ENCODE results near the gene EAF1.

Gene EAF1

DNA sequence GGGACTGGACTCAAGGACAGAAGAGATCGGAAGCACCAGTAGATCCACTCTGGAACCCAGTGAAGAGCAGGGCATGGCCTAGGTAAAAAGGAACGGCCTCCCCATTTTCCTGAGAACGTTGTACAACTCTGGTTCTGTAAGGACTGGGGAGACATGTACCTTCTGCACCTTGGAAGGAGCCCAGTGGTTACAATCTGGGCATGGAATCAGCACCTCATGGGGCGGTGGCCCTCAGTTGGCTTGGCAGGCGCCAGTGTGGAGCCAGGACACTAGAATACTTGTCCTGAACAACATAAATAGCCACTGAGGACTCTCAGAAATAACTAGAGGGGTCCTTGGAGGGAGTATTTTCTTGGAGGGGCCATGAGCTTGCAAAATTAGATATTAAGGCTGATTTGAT, 25.6 kb downstream of the EAF1 start (continued):
- TF ChIP-seq, protein P1, sequence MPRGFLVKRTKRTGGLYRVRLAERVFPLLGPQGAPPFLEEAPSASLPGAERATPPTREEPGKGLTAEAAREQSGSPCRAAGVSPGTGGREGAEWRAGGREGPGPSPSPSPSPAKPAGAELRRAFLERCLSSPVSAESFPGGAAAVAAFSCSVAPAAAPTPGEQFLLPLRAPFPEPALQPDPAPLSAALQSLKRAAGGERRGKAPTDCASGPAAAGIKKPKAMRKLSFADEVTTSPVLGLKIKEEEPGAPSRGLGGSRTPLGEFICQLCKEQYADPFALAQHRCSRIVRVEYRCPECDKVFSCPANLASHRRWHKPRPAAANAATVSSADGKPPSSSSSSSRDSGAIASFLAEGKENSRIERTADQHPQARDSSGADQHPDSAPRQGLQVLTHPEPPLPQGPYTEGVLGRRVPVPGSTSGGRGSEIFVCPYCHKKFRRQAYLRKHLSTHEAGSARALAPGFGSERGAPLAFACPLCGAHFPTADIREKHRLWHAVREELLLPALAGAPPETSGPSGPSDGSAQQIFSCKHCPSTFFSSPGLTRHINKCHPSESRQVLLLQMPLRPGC (tag by site-specific recombination; IDR thresholded peaks at IDR 0.05) = no peak
- TF ChIP-seq ZBTB7A (tag by site-specific recombination; IDR thresholded peaks at IDR 0.05; ENCODE audit: low read depth) = no peak
- no peak for TF ChIP-seq ZSCAN23 (tag by site-specific recombination; IDR thresholded peaks at IDR 0.05)
- TF ChIP-seq ZFP41 (tag by site-specific recombination; IDR thresholded peaks at IDR 0.05; ENCODE audit: borderline replicate concordance) = no peak
- TF ChIP-seq ZNF629 (tag by site-specific recombination; IDR thresholded peaks at IDR 0.05) = no peak
- TF ChIP-seq ZNF677 (tag by site-specific recombination; IDR thresholded peaks at IDR 0.05) = no peak

DNA sequence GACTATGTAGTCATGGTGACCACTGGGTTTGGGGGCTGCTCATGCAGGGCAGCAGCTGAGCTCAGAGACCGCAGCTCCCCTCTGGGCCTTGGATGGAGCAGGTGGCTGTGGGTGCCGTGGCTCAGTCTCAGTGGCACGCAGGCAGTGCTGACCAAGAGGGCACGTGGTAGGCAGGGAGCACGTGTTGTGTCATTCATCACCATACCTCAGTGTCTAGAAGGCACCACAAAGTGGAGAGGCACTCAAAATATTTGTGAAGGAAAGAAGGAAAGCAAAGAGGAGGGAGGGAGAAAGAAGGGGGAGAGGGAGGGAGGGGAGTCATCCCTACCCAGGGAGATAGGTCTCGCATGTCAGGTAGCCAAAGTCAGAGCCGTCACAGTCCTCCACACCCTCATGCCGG, 26.1 kb downstream of the EAF1 start:
- TF ChIP-seq ZXDB (tag by site-specific recombination; IDR thresholded peaks at IDR 0.05) = no peak
- TF ChIP-seq, protein P2, sequence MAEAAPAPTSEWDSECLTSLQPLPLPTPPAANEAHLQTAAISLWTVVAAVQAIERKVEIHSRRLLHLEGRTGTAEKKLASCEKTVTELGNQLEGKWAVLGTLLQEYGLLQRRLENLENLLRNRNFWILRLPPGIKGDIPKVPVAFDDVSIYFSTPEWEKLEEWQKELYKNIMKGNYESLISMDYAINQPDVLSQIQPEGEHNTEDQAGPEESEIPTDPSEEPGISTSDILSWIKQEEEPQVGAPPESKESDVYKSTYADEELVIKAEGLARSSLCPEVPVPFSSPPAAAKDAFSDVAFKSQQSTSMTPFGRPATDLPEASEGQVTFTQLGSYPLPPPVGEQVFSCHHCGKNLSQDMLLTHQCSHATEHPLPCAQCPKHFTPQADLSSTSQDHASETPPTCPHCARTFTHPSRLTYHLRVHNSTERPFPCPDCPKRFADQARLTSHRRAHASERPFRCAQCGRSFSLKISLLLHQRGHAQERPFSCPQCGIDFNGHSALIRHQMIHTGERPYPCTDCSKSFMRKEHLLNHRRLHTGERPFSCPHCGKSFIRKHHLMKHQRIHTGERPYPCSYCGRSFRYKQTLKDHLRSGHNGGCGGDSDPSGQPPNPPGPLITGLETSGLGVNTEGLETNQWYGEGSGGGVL (tag by site-specific recombination; IDR thresholded peaks at IDR 0.05) = no peak
- TF ChIP-seq SALL2 (tag by site-specific recombination; IDR thresholded peaks at IDR 0.05; ENCODE audit: borderline replicate concordance) = no peak
- TF ChIP-seq ZNF510 (tag by site-specific recombination; IDR thresholded peaks at IDR 0.05; ENCODE audit: insufficient replicate concordance) = no peak
- no peak for TF ChIP-seq ZNF423 (tag by site-specific recombination; IDR thresholded peaks at IDR 0.05)
- TF ChIP-seq, protein P3, sequence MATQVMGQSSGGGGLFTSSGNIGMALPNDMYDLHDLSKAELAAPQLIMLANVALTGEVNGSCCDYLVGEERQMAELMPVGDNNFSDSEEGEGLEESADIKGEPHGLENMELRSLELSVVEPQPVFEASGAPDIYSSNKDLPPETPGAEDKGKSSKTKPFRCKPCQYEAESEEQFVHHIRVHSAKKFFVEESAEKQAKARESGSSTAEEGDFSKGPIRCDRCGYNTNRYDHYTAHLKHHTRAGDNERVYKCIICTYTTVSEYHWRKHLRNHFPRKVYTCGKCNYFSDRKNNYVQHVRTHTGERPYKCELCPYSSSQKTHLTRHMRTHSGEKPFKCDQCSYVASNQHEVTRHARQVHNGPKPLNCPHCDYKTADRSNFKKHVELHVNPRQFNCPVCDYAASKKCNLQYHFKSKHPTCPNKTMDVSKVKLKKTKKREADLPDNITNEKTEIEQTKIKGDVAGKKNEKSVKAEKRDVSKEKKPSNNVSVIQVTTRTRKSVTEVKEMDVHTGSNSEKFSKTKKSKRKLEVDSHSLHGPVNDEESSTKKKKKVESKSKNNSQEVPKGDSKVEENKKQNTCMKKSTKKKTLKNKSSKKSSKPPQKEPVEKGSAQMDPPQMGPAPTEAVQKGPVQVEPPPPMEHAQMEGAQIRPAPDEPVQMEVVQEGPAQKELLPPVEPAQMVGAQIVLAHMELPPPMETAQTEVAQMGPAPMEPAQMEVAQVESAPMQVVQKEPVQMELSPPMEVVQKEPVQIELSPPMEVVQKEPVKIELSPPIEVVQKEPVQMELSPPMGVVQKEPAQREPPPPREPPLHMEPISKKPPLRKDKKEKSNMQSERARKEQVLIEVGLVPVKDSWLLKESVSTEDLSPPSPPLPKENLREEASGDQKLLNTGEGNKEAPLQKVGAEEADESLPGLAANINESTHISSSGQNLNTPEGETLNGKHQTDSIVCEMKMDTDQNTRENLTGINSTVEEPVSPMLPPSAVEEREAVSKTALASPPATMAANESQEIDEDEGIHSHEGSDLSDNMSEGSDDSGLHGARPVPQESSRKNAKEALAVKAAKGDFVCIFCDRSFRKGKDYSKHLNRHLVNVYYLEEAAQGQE (tag by site-specific recombination; IDR thresholded peaks at IDR 0.05) = no peak
- no peak for TF ChIP-seq ZFP3 (tag by site-specific recombination; IDR thresholded peaks at IDR 0.05; ENCODE audit: low read depth)
- TF ChIP-seq, protein P4, sequence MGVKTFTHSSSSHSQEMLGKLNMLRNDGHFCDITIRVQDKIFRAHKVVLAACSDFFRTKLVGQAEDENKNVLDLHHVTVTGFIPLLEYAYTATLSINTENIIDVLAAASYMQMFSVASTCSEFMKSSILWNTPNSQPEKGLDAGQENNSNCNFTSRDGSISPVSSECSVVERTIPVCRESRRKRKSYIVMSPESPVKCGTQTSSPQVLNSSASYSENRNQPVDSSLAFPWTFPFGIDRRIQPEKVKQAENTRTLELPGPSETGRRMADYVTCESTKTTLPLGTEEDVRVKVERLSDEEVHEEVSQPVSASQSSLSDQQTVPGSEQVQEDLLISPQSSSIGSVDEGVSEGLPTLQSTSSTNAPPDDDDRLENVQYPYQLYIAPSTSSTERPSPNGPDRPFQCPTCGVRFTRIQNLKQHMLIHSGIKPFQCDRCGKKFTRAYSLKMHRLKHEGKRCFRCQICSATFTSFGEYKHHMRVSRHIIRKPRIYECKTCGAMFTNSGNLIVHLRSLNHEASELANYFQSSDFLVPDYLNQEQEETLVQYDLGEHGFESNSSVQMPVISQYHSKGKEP (tag by site-specific recombination; IDR thresholded peaks at IDR 0.05) = no peak
- TF ChIP-seq ZNF19 (tag by site-specific recombination; IDR thresholded peaks at IDR 0.05; ENCODE audit: low read depth) = no peak
- no peak for TF ChIP-seq ZNF354C (tag by site-specific recombination; IDR thresholded peaks at IDR 0.05; ENCODE audit: borderline replicate concordance, low read depth)
- no peak for TF ChIP-seq HOXC10 (CRISPR knock-in tag; IDR thresholded peaks at IDR 0.05)
- TF ChIP-seq, protein P5, sequence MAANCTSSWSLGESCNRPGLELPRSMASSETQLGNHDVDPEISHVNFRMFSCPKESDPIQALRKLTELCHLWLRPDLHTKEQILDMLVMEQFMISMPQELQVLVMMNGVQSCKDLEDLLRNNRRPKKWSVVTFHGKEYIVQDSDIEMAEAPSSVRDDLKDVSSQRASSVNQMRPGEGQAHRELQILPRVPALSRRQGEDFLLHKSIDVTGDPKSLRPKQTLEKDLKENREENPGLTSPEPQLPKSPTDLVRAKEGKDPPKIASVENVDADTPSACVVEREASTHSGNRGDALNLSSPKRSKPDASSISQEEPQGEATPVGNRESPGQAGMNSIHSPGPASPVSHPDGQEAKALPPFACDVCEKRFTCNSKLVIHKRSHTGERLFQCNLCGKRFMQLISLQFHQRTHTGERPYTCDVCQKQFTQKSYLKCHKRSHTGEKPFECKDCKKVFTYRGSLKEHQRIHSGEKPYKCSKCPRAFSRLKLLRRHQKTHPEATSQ (tag by site-specific recombination; IDR thresholded peaks at IDR 0.05) = no peak
- no peak for TF ChIP-seq ZNF10 (tag by site-specific recombination; IDR thresholded peaks at IDR 0.05)
- no peaks in the 10 kb centered on the region for H3K36me3 ChIP-seq (ENCODE audit: control insufficient read depth in 2 of 2, insufficient read depth in 1 of 2, low read length in 2 of 2)
- H3K27ac ChIP-seq (ENCODE audit: extremely low read depth, low read depth, low read length) = no peak overlapping the region
- ChIA-PET POLR2A (no interaction called here), CTCF (no interaction called here)
- H3K4me1 ChIP-seq (ENCODE audit: control insufficient read depth, insufficient read depth, low read length) = no peaks in the 10 kb centered on the region
- no peak overlapping the region for H3K4me3 ChIP-seq (ENCODE audit: low read depth, low read length)
- H3K9me3 ChIP-seq (ENCODE audit: control insufficient read depth, insufficient read depth, low read depth, low read length) = no peaks in the 10 kb centered on the region
